Hepatocyte (in vitro differentiated cells): ENCODE data around the gene ELMO3. TPM values are rescaled to one million over a fixed set of nuclear protein-coding genes. Genes with fewer than 3 reads are reported as not detected.
A peak's percentile ranks its signal among the peaks of the same experiment; 100 is the strongest.

Experiments used
- DNase-seq: peaks from one replicate; pipeline ENCODE4 v3.0.0-alpha.2; 2016; ENCODE audit warnings: low spot score
- H2AFZ ChIP-seq: fragments of 200-600 bp; sonication (generic); 2 replicates; pipeline ENCODE4 v1.6.0; 2016; ENCODE audit warnings: antibody characterized with exemption, mild to moderate bottlenecking
- H3K27ac ChIP-seq: fragments of 200-600 bp; sonication (generic); 2 replicates; pipeline ENCODE4 v1.5.1; 2016; ENCODE audit warnings: mild to moderate bottlenecking
- H3K27me3 ChIP-seq: fragments of 200-600 bp; sonication (generic); 2 replicates; pipeline ENCODE4 v1.6.1; 2016
- H3K36me3 ChIP-seq: fragments of 200-600 bp; sonication (generic); replicated peaks from 2 replicates; pipeline ENCODE4 v1.5.1; 2016; ENCODE audit warnings: low read depth; ENCODE audit not compliant: insufficient read depth
- H3K4me1 ChIP-seq: fragments of 200-600 bp; sonication (generic); 2 replicates; pipeline ENCODE4 v1.5.1; 2016; ENCODE audit warnings: mild to moderate bottlenecking, moderate library complexity; ENCODE audit not compliant: insufficient read depth
- H3K4me2 ChIP-seq: fragments of 200-600 bp; sonication (generic); 2 replicates; pipeline ENCODE4 v1.6.0; 2016
- H3K4me3 ChIP-seq: fragments of 200-600 bp; sonication (generic); 2 replicates; pipeline ENCODE4 v1.5.1; 2016; ENCODE audit warnings: mild to moderate bottlenecking
- H3K79me2 ChIP-seq: fragments of 200-600 bp; sonication (generic); 2 replicates; pipeline ENCODE4 v1.6.0; 2017; ENCODE audit warnings: mild to moderate bottlenecking
- H3K9me2 ChIP-seq: fragments of 200-600 bp; sonication (generic); replicated peaks from 2 replicates; pipeline ENCODE4 v1.6.0; 2017; ENCODE audit warnings: mild to moderate bottlenecking; ENCODE audit not compliant: insufficient read depth
- H3K9me3 ChIP-seq: fragments of 200-600 bp; sonication (generic); 2 replicates; pipeline ENCODE4 v1.5.1; 2016; ENCODE audit warnings: low read depth, mild to moderate bottlenecking
- H4K20me1 ChIP-seq: fragments of 200-600 bp; sonication (generic); 2 replicates; pipeline ENCODE4 v1.6.0; 2016; ENCODE audit warnings: mild to moderate bottlenecking; ENCODE audit not compliant: insufficient read depth, poor library complexity, severe bottlenecking
- CTCF ChIP-seq: fragments of 200-600 bp; sonication (generic); IDR thresholded peaks from 2 replicates; pipeline ENCODE4 v1.5.1; 2016; ENCODE audit warnings: antibody characterized with exemption, mild to moderate bottlenecking; ENCODE audit not compliant: poor library complexity
- EZH2 ChIP-seq: fragments of 200-600 bp; sonication (generic); IDR thresholded peaks from 2 replicates; pipeline ENCODE4 v1.6.1; 2016; ENCODE audit warnings: antibody characterized with exemption, mild to moderate bottlenecking, borderline replicate concordance
- EZH2phosphoT487 ChIP-seq: fragments of 200-600 bp; sonication (generic); IDR thresholded peaks from one replicate; pipeline ENCODE4 v1.6.1; 2018; ENCODE audit warnings: antibody characterized with exemption, mild to moderate bottlenecking, low read depth, moderate library complexity; ENCODE audit not compliant: unreplicated experiment, severe bottlenecking
- WGBS: methylation state at CpG from one replicate; pipeline ENCODE4 v1.1.6; 2016; ENCODE audit warnings: low lambda C conversion rate; ENCODE audit errors: missing lambda C conversion rate; 5-methylcytosine and 5-hydroxymethylcytosine counted together
- polyA plus RNA-seq: library from polyadenylated mRNA; unstranded; fragments of >200 nt; fragmentation: Nextera tagmentation; extraction: Ambion mirVana; gene quantifications from 2 replicates; pipeline ENCODE4 v1.2.1, GENCODE V29; 2016
- total RNA-seq: library from RNA; depleted of rRNA; stranded (reverse); fragments of >200 nt; gene quantifications from 2 replicates; pipeline ENCODE4 v1.2.3, GENCODE V29; 2014

ELMO3 gene
- total and polyA plus RNA-seq, 2 experiments from 2014 or later: 14.5 to 18.5 TPM

- Histone ChIP-seq H3K9me2 (no peaks in the 10 kb centered on the region), H4K20me1 (no peaks in the 10 kb centered on the region), H3K4me2 (no peak overlapping the region), H3K4me3 (no peak overlapping the region), H3K9me3 (no peaks in the 10 kb centered on the region), H3K4me1 (peaks cover 12% of the 10 kb centered on the region), H3K27ac (no peak overlapping the region), H2AFZ (no peak overlapping the region), H3K79me2 (peaks cover 9% of the 10 kb centered on the region), H3K36me3 (no peaks in the 10 kb centered on the region), H3K27me3 (no peaks in the 10 kb centered on the region)
- DNase-seq: no peak
- WGBS: 100% methylated on average over 3 of the region's 3 CpGs
- no peak for TF ChIP-seq CTCF
- no peak for TF ChIP-seq EZH2
- TF ChIP-seq EZH2phosphoT487: no peak
Observed at GRCh38 chr16:67238278-67238575, 39.3 kb downstream of the ELMO3 start.

GRCh38 chr16:67238806-67239470 lies 40.0 kb downstream of the ELMO3 start:
- Histone ChIP-seq H2AFZ (no peak overlapping the region), H3K9me2 (no peaks in the 10 kb centered on the region), H3K4me3 (no peak overlapping the region), H3K9me3 (no peaks in the 10 kb centered on the region), H3K36me3 (no peaks in the 10 kb centered on the region), H4K20me1 (no peaks in the 10 kb centered on the region), H3K79me2 (peaks cover 10% of the 10 kb centered on the region), H3K4me1 (peaks cover 12% of the 10 kb centered on the region), H3K4me2 (no peak overlapping the region), H3K27ac (no peak overlapping the region), H3K27me3 (no peaks in the 10 kb centered on the region)
- DNase-seq: no peak
- TF ChIP-seq EZH2 (no peak), CTCF (no peak), EZH2phosphoT487 (no peak)
- WGBS: 96% methylated on average over 9 of the region's 9 CpGs

- Histone ChIP-seq H3K4me2 (peak overlapping the region; percentile 11), H2AFZ (no peak overlapping the region), H3K79me2 (peaks cover 16% of the 10 kb centered on the region)
Observed at GRCh38 chr16:67240506-67240905, 41.6 kb downstream of the ELMO3 start.

More at GRCh38 chr16:67240506-67240905, 41.6 kb downstream of the ELMO3 start:
- Histone ChIP-seq H4K20me1 (no peaks in the 10 kb centered on the region), H3K4me1 (peaks cover 19% of the 10 kb centered on the region), H3K27ac (peak overlapping the region; percentile 93), H3K9me2 (no peaks in the 10 kb centered on the region), H3K4me3 (no peak overlapping the region), H3K9me3 (no peaks in the 10 kb centered on the region), H3K27me3 (no peaks in the 10 kb centered on the region), H3K36me3 (no peaks in the 10 kb centered on the region)
- TF ChIP-seq CTCF (no peak), EZH2 (no peak), EZH2phosphoT487 (no peak)
- DNase-seq: no peak
- 91% methylated on average over 4 of the region's 4 CpGs for whole genome bisulfite sequencing
